Measurements from ENCODE around the gene NUDT3.
A peak's percentile ranks its signal among the peaks of the same experiment; 100 is the strongest.
"Not testable (repeated sequence)": the region's sequence is repeated elsewhere in the genome, so short reads cannot be mapped to it uniquely, and the experiment has no call there.

NUDT3 gene

GRCh38 chr6:34392497-34393190, at the start of gene NUDT3:
NUDT3 (minus strand) TSS chr6:34392669; CDS start chr6:34392362, 307 bp downstream.
- DNase-seq, result peak; percentile 89

GRCh38 chr6:34441526-34441925, 49.1 kb upstream of the NUDT3 start:
- no peak for DNase-seq

- DNase-seq, result no peak
Measured at GRCh38 chr6:34439442-34439841, 47.0 kb upstream of the NUDT3 start.

GRCh38 chr6:34438705-34439104, 46.2 kb upstream of the NUDT3 start:
- no peak for DNase-seq

GRCh38 chr6:34437644-34437970, 45.1 kb upstream of the NUDT3 start:
- DNase-seq, result no peak

GRCh38 chr6:34436803-34437643, 44.6 kb upstream of the NUDT3 start:
- DNase-seq, result no peak

GRCh38 chr6:34435916-34436315, 43.4 kb upstream of the NUDT3 start:
- no peak for DNase-seq

- peak; percentile 94 for DNase-seq
Measured at GRCh38 chr6:34425498-34426410, 33.3 kb upstream of the NUDT3 start, which contains the start of gene RPS10. RPS10 (minus strand) TSS chr6:34426069; CDS start chr6:34425221, 848 bp downstream.

- DNase-seq, result no peak
Measured at GRCh38 chr6:34425132-34425497, 32.6 kb upstream of the NUDT3 start.

- no peak for DNase-seq
Measured at GRCh38 chr6:34424200-34425131, 32.0 kb upstream of the NUDT3 start.

GRCh38 chr6:34423254-34423653, 30.8 kb upstream of the NUDT3 start:
- no peak for DNase-seq

- DNase-seq, result no peak
Measured at GRCh38 chr6:34418367-34418766, 25.9 kb upstream of the NUDT3 start.

GRCh38 chr6:34416877-34417371, 24.5 kb upstream of the NUDT3 start:
- DNase-seq, result no peak

- no peak for DNase-seq
Measured at GRCh38 chr6:34414999-34415858, 22.8 kb upstream of the NUDT3 start.

GRCh38 chr6:34412643-34413214, 20.3 kb upstream of the NUDT3 start:
- no peak for DNase-seq

- DNase-seq, result no peak
Measured at GRCh38 chr6:34412016-34412415, 19.5 kb upstream of the NUDT3 start.

GRCh38 chr6:34407915-34408314, 15.4 kb upstream of the NUDT3 start:
- DNase-seq, result not testable (repeated sequence)

GRCh38 chr6:34396518-34396917, 4.0 kb upstream of the NUDT3 start:
- DNase-seq, result no peak

GRCh38 chr6:34393966-34394305, 1.5 kb upstream of the NUDT3 start:
- DNase-seq, result no peak

- no peak for DNase-seq
Measured at GRCh38 chr6:34393191-34393965, 909 bp upstream of the NUDT3 start.
